HG03196 (cell line): ENCODE data around the gene TOP3B.
A peak's percentile ranks its signal among the peaks of the same experiment; 100 is the strongest.
"Not testable (repeated sequence)": the region's sequence is repeated elsewhere in the genome, so short reads cannot be mapped to it uniquely, and the experiment has no call there.

ENCODE experiments used
- ATAC-seq: cut with Tn5 transposase; IDR thresholded peaks from one replicate; pipeline ENCODE4 v1.9.1; 2021; ENCODE audit not compliant: unreplicated experiment

TOP3B gene

GRCh38 chr22:21946262-21946925 is 36.2 kb downstream of the TOP3B start:
- ATAC-seq: no peak

GRCh38 chr22:21945453-21946261 is 36.9 kb downstream of the TOP3B start:
- ATAC-seq: no peak

GRCh38 chr22:21944871-21945270 is 37.7 kb downstream of the TOP3B start:
- no peak for ATAC-seq

GRCh38 chr22:21943571-21944448 is 38.8 kb downstream of the TOP3B start:
- ATAC-seq: no peak

- ATAC-seq: no peak
Measured at GRCh38 chr22:21942407-21943343, 39.9 kb downstream of the TOP3B start.

GRCh38 chr22:21941921-21942320 is 40.7 kb downstream of the TOP3B start:
- ATAC-seq: no peak

GRCh38 chr22:21940521-21940920 is 42.1 kb downstream of the TOP3B start:
- no peak for ATAC-seq

GRCh38 chr22:21939935-21940334 is 42.7 kb downstream of the TOP3B start:
- ATAC-seq: not testable (repeated sequence)

GRCh38 chr22:21939461-21939913 is 43.1 kb downstream of the TOP3B start:
- ATAC-seq: no peak

- no peak for ATAC-seq
Measured at GRCh38 chr22:21938906-21939305, 43.7 kb downstream of the TOP3B start.

GRCh38 chr22:21938071-21938822 is 44.3 kb downstream of the TOP3B start:
- ATAC-seq: peak; percentile 67

- no peak for ATAC-seq
Measured at GRCh38 chr22:21937821-21938070, 44.8 kb downstream of the TOP3B start.

- ATAC-seq: no peak
Measured at GRCh38 chr22:21937041-21937820, 45.4 kb downstream of the TOP3B start.

GRCh38 chr22:21936151-21936775 is 46.3 kb downstream of the TOP3B start:
- no peak for ATAC-seq

- ATAC-seq: no peak
Measured at GRCh38 chr22:21933910-21934309, 48.7 kb downstream of the TOP3B start.

- no peak for ATAC-seq
Measured at GRCh38 chr22:21933413-21933812, 49.2 kb downstream of the TOP3B start.

GRCh38 chr22:21932347-21932746 is 50.2 kb downstream of the TOP3B start:
- no peak for ATAC-seq

- no peak for ATAC-seq
Measured at GRCh38 chr22:21931056-21931455, 51.5 kb downstream of the TOP3B start.

- ATAC-seq: no peak
Measured at GRCh38 chr22:21929253-21929652, 53.3 kb downstream of the TOP3B start.
